SJSA1 (cell line): ENCODE results near the gene ZFP1. TPM values are rescaled to one million over a fixed set of nuclear protein-coding genes. Genes with fewer than 3 reads are reported as not detected.

Experiments used
- total RNA-seq: library from RNA; depleted of rRNA; stranded (reverse); fragments of >200 nt; shearing (Covaris generic); gene quantifications from 2 replicates; pipeline ENCODE4 v1.2.3, GENCODE V29; 2014; rRNA removed

Gene ZFP1
- total RNA-seq, 1 experiment from 2014 or later: 13.9 TPM

Other genes starting within 250 kb of the ZFP1 start
- gene WDR59, start 163.4 kb upstream of the ZFP1 start, total RNA-seq: 10.0 and 15.2 TPM in 2 replicates
- 20.7 and 27.2 TPM in 2 replicates for gene ZNRF1, start 149.5 kb upstream of the ZFP1 start, total RNA-seq
- gene LDHD, start 31.7 kb upstream of the ZFP1 start, total RNA-seq: 0.06 and 0.24 TPM in 2 replicates
- gene CTRB2, start 58.6 kb downstream of the ZFP1 start, total RNA-seq: not detected in 2 replicates
- gene CTRB1, start 70.5 kb downstream of the ZFP1 start, total RNA-seq: not detected in 2 replicates
- 86.6 and 93.5 TPM in 2 replicates for gene BCAR1, start 103.1 kb downstream of the ZFP1 start, total RNA-seq